HepG2 (cell line): Measurements from ENCODE around the gene TTC31. TPM values are rescaled to one million over a fixed set of nuclear protein-coding genes. Genes with fewer than 3 reads are reported as not detected.

ENCODE experiments used
- ATAC-seq: fragments of 200-7000 bp; cut with Tn5 transposase; 3 replicates; pipeline ENCODE4 v1.9.1; 2020; ENCODE audit warnings: mild to moderate bottlenecking, moderate library complexity
- BruUV-seq: library from RNA; stranded (reverse); fragments of 400-500 nt; replicated peaks from 2 replicates; lab custom pipeline; 2021; lab: Mats Ljungman, UMichigan
- CTCF ChIA-PET: fragments of 300-600 bp; formaldehyde crosslinking; extraction: SDS; loops from one replicate; lab custom pipeline; 2021; ENCODE audit warnings: low total read pairs, inconsistent platforms, low intra/inter-chr PET ratio; lab: Yijun Ruan, JAX
- POLR2A ChIA-PET: fragments of 350-600 bp; sonication (Branson Sonifier 250); formaldehyde crosslinking; loops from one replicate; lab custom pipeline; 2020; ENCODE audit warnings: antibody characterized with exemption, inconsistent platforms; lab: Yijun Ruan, JAX
- DNase-seq: peaks from one replicate; pipeline ENCODE4 v3.0.0-alpha.2; 2015; ENCODE audit warnings: low spot score
- FAIRE-seq: peaks from 3 replicates; lab custom pipeline; 2011; peaks lifted over from hg19 to GRCh38; lab: Jason Lieb, UNC
- H2AFZ ChIP-seq: one replicate; pipeline ENCODE4 v1.6.1; 2011; ENCODE audit warnings: low read length, inconsistent platforms
- H3K27ac ChIP-seq: fragments of 300-600 bp; 3 replicates; pipeline ENCODE4 v1.8.0; 2011; ENCODE audit warnings: mixed run types, mild to moderate bottlenecking, mixed read lengths, low read length, inconsistent platforms; ENCODE audit not compliant: insufficient read depth; ENCODE audit errors: extremely low read length
- H3K27me3 ChIP-seq, 2 experiments: fragments of 200-600 bp in 1 of 2; 2 replicates in 1 of 2; 3 replicates in 1 of 2; pipeline versions ENCODE4 v1.6.0 to v1.8.0; 2011; ENCODE audit warnings: low read length in 2 of 2, mild to moderate bottlenecking in 2 of 2, moderate library complexity in 2 of 2, inconsistent platforms in 1 of 2; ENCODE audit not compliant: insufficient read depth in 2 of 2, control insufficient read depth in 1 of 2
- H3K36me3 ChIP-seq, 2 experiments: fragments of 200-600 bp in 1 of 2; replicated peaks in 1 of 2; 2 replicates in 1 of 2; 3 replicates in 1 of 2; pipeline versions ENCODE4 v1.5.1 to v1.8.0; 2011; ENCODE audit warnings: low read length in 2 of 2, inconsistent platforms in 1 of 2; ENCODE audit not compliant: insufficient read depth in 2 of 2, control insufficient read depth in 1 of 2
- H3K4me1 ChIP-seq: 2 replicates; pipeline ENCODE4 v1.5.1; 2012; ENCODE audit warnings: low read length, inconsistent platforms; ENCODE audit not compliant: insufficient read depth
- H3K4me2 ChIP-seq: 2 replicates; pipeline ENCODE4 v1.6.0; 2011; ENCODE audit warnings: low read depth, low read length, inconsistent platforms
- H3K4me3 ChIP-seq, 3 experiments: fragments of 200-600 bp in 1 of 3; sonication (generic), shearing (Covaris generic) in 1 of 3; replicated peaks in 1 of 3; 2 replicates each; pipeline ENCODE4 v1.5.1; 2011 to 2016; ENCODE audit warnings: low read length in 3 of 3, inconsistent platforms in 2 of 3, low read depth in 2 of 3, mild to moderate bottlenecking in 2 of 3, control low read depth in 1 of 3, mixed read lengths in 1 of 3; ENCODE audit not compliant: insufficient read depth in 1 of 3
- H3K79me2 ChIP-seq: one replicate; pipeline ENCODE4 v1.6.1; 2011; ENCODE audit warnings: low read length, inconsistent platforms; ENCODE audit not compliant: insufficient read depth
- H3K9ac ChIP-seq: 2 replicates; pipeline ENCODE4 v1.6.0; 2011; ENCODE audit warnings: mild to moderate bottlenecking, low read depth, low read length, inconsistent platforms; ENCODE audit not compliant: insufficient read depth
- H3K9me3 ChIP-seq: 2 replicates; pipeline ENCODE4 v1.5.1; 2012; ENCODE audit warnings: mild to moderate bottlenecking, low read length
- H4K20me1 ChIP-seq: 2 replicates; pipeline ENCODE4 v1.6.0; 2011; ENCODE audit warnings: inconsistent platforms, mild to moderate bottlenecking, low read length, moderate library complexity; ENCODE audit not compliant: insufficient read depth
- GMEB2 ChIP-seq: IDR thresholded peaks from 2 replicates; pipeline ENCODE4 v1.6.1; 2016; ENCODE audit warnings: missing biosample characterization, missing genetic modification reagents, low read depth
- HMG20A ChIP-seq: IDR thresholded peaks from 2 replicates; pipeline ENCODE4 v1.6.1; 2016; ENCODE audit warnings: borderline replicate concordance
- KLF13 ChIP-seq: sonication (generic); formaldehyde crosslinking; IDR thresholded peaks from 2 replicates; pipeline ENCODE4 v1.4.0; 2020; ENCODE audit warnings: mild to moderate bottlenecking, missing genetic modification reagents
- MTA1 ChIP-seq: sonication (generic); formaldehyde crosslinking; IDR thresholded peaks from 2 replicates; pipeline ENCODE4 v1.4.0; 2020; ENCODE audit warnings: missing genetic modification reagents, mild to moderate bottlenecking, borderline replicate concordance
- SAFB2 ChIP-seq: sonication (generic); formaldehyde crosslinking; IDR thresholded peaks from 2 replicates; pipeline ENCODE4 v1.5.1; 2020; ENCODE audit warnings: missing genetic modification reagents, low read depth, mild to moderate bottlenecking, borderline replicate concordance
- TFDP2 ChIP-seq: sonication (generic); formaldehyde crosslinking; IDR thresholded peaks from 2 replicates; pipeline ENCODE4 v1.4.0; 2020; ENCODE audit warnings: missing genetic modification reagents
- TMF1 ChIP-seq: sonication (generic); formaldehyde crosslinking; IDR thresholded peaks from 2 replicates; pipeline ENCODE4 v1.8.1; 2022; ENCODE audit warnings: low read depth, missing genetic modification reagents
- ZBTB3 ChIP-seq: sonication (generic); formaldehyde crosslinking; IDR thresholded peaks from 2 replicates; pipeline ENCODE4 v1.4.0; 2020; ENCODE audit warnings: low read depth, mild to moderate bottlenecking, moderate library complexity, missing genetic modification reagents, borderline replicate concordance
- ZNF143 ChIP-seq: sonication (generic); formaldehyde crosslinking; IDR thresholded peaks from 2 replicates; pipeline ENCODE4 v1.4.0; 2020; ENCODE audit warnings: missing genetic modification reagents
- ZNF264 ChIP-seq: sonication (generic); formaldehyde crosslinking; IDR thresholded peaks from 2 replicates; pipeline ENCODE4 v1.4.0; 2020; ENCODE audit warnings: missing genetic modification reagents
- ZNF34 ChIP-seq: sonication (generic); formaldehyde crosslinking; IDR thresholded peaks from 2 replicates; pipeline ENCODE4 v1.4.0; 2020; ENCODE audit warnings: mild to moderate bottlenecking, missing genetic modification reagents, borderline replicate concordance
- WGBS: methylation state at CpG from one replicate; pipeline ENCODE4 v1.1.6; 2017; ENCODE audit warnings: low lambda C conversion rate; 5-methylcytosine and 5-hydroxymethylcytosine counted together
- in situ Hi-C: cut with HindIII; loops from 2 replicates; pipeline ENCODE4 v1.10.0; 2017; ENCODE audit warnings: low pct_unique_long_range_greater_than_20kb; ENCODE audit not compliant: extremely low pct_ligation_motif_present
- intact Hi-C: fragments of 100-400 bp; cut with micrococcal nuclease; formaldehyde crosslinking; loops from one replicate; pipeline ENCODE4 v1.10.0; 2022; ENCODE audit not compliant: unreplicated experiment
- polyA plus RNA-seq, 8 experiments: library from polyadenylated mRNA; depleted of rRNA in 3 of 8; stranded (reverse) in 7 of 8; unstranded in 1 of 8; fragments of >200 nt; fragmentation: Illumina TruSeq in 4 of 8; extraction: Trizol in 4 of 8; gene quantifications; 2 replicates each; pipeline versions ENCODE4 v1.2.1 to v1.2.3, GENCODE V29; 2011 to 2016; ENCODE audit warnings: low read depth in 4 of 8, missing spikeins in 1 of 8, mixed read lengths in 1 of 8; ENCODE audit not compliant: insufficient read depth in 1 of 8
- total RNA-seq, 5 experiments: library from RNA; depleted of rRNA; stranded (reverse); fragments of >200 nt; fragmentation: Illumina TruSeq; extraction: Trizol; gene quantifications; 2 replicates each; pipeline ENCODE4 v1.2.3, GENCODE V29; 2016; ENCODE audit warnings: low read depth in 1 of 5
- TF ChIP-seq, protein P1 (sequence below): sonication (generic); formaldehyde crosslinking; IDR thresholded peaks from 2 replicates; pipeline ENCODE4 v1.4.0; 2020; ENCODE audit warnings: missing genetic modification reagents

The TTC31 gene
- total and polyA plus RNA-seq, 2 of the 13 experiments (the other 11 are each of a cell fraction or from before 2014, with no cell fraction given) = 28.3 to 39.5 TPM

GRCh38 chr2:74450570-74451190 lies 32.2 kb upstream of the TTC31 start:
- Histone ChIP-seq H3K9me3 (no peaks in the 10 kb centered on the region), H2AFZ (no peak overlapping the region), H3K27ac (no peak overlapping the region), H3K4me1 (peaks cover 57% of the 10 kb centered on the region), H3K4me3 (no peak overlapping the region), H3K79me2 (peaks cover 3% of the 10 kb centered on the region), H3K27me3 (no peaks in the 10 kb centered on the region), H4K20me1 (no peaks in the 10 kb centered on the region), H3K9ac (no peak overlapping the region), H3K4me2 (no peak overlapping the region), H3K36me3 (no peaks in the 10 kb centered on the region)
- DNase-seq (no peak), ATAC-seq (no peak), FAIRE-seq (no peak)
- WGBS = 57% methylated on average over 3 of the region's 3 CpGs
- ChIA-PET CTCF (no interaction called here), POLR2A (interaction anchor here (12.4 kb wide), 1 partner anchor 7 kb away, joined by 342 read pairs; the partner anchor contains the start of gene RTKN)
- intact Hi-C loops (no loop called here), in situ Hi-C loops (no loop called here)
- no TSS peak for BruUV-seq
- TF ChIP-seq ZNF34 (no peak), HMG20A (no peak), MTA1 (CRISPR knock-in tag) (no peak), KLF13 (CRISPR knock-in tag) (no peak), ZBTB3 (no peak), GMEB2 (CRISPR knock-in tag) (no peak), SAFB2 (CRISPR knock-in tag) (no peak), ZNF143 (CRISPR knock-in tag) (no peak), TFDP2 (CRISPR knock-in tag) (no peak), ZNF264 (CRISPR knock-in tag) (no peak), TMF1 (CRISPR knock-in tag) (no peak)
- TF ChIP-seq, protein P1, sequence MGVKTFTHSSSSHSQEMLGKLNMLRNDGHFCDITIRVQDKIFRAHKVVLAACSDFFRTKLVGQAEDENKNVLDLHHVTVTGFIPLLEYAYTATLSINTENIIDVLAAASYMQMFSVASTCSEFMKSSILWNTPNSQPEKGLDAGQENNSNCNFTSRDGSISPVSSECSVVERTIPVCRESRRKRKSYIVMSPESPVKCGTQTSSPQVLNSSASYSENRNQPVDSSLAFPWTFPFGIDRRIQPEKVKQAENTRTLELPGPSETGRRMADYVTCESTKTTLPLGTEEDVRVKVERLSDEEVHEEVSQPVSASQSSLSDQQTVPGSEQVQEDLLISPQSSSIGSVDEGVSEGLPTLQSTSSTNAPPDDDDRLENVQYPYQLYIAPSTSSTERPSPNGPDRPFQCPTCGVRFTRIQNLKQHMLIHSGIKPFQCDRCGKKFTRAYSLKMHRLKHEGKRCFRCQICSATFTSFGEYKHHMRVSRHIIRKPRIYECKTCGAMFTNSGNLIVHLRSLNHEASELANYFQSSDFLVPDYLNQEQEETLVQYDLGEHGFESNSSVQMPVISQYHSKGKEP (CRISPR knock-in tag) = no peak
